AG09319 (cell line): Measurements from ENCODE around the gene UBL4B.

Source experiments
- DNase-seq: peaks from one replicate; pipeline ENCODE4 v3.0.0-alpha.2; 2010; ENCODE audit warnings: low read depth; ENCODE audit errors: extremely low read depth
- TF ChIP-seq, protein P1 (sequence below): IDR thresholded peaks from 2 replicates; pipeline ENCODE4 v1.5.1; 2011; ENCODE audit warnings: low read depth, mild to moderate bottlenecking, inconsistent platforms, low read length, moderate library complexity

Gene UBL4B

DNA sequence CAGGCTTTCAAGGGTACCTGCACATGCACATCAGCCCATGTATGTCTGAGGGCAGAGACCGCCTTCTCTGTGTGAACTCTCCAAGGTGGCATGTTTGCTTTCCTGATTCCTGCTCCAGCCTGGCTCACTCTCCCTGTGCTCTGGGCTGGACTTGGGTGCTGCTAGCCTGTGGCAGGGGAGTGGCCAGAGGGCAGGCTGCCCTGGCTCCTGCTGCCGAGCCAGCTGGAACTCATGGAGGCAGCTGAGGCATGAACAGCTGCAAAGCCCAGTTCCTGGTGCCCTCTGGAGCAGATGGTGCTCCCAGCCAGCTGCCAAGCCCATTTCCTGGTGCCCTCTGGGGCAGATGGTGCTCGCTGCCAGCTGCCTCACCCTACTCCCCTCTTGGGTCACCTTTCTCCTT, 7.6 kb downstream of the UBL4B start:
- TF ChIP-seq, protein P1, sequence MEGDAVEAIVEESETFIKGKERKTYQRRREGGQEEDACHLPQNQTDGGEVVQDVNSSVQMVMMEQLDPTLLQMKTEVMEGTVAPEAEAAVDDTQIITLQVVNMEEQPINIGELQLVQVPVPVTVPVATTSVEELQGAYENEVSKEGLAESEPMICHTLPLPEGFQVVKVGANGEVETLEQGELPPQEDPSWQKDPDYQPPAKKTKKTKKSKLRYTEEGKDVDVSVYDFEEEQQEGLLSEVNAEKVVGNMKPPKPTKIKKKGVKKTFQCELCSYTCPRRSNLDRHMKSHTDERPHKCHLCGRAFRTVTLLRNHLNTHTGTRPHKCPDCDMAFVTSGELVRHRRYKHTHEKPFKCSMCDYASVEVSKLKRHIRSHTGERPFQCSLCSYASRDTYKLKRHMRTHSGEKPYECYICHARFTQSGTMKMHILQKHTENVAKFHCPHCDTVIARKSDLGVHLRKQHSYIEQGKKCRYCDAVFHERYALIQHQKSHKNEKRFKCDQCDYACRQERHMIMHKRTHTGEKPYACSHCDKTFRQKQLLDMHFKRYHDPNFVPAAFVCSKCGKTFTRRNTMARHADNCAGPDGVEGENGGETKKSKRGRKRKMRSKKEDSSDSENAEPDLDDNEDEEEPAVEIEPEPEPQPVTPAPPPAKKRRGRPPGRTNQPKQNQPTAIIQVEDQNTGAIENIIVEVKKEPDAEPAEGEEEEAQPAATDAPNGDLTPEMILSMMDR: no peak
- no peak for DNase-seq

DNA sequence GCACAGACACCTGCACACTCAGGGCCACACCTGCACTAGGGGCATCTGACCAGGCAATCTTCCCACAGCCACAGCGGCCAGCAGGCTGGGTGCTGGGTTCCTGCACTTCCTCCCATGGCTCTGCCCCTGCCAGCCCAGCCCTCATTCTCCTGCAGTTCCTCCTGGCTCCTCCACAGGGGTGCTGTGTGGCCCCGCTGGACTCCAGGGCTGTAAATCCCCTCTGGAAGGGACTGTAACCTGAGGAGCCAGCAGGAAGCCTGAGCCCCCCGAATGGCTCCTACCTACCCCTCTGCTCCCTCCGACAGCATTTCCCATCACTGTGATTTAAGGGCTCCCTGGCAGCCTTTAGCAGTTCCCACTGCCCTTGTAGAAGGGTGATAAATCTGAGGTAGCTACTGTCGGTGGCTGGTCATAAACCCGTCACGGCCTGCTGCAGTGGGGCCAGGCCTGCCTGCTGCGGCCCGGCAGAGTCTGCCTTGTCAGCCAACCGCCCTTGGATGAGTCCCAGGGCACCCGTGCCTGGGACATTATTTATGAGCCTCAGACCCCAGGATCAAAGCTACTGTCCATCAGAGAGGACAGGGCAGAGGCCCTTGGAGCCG, 8.8 kb downstream of the UBL4B start:
- DNase-seq: no peak
- TF ChIP-seq, protein P1: no peak

DNA sequence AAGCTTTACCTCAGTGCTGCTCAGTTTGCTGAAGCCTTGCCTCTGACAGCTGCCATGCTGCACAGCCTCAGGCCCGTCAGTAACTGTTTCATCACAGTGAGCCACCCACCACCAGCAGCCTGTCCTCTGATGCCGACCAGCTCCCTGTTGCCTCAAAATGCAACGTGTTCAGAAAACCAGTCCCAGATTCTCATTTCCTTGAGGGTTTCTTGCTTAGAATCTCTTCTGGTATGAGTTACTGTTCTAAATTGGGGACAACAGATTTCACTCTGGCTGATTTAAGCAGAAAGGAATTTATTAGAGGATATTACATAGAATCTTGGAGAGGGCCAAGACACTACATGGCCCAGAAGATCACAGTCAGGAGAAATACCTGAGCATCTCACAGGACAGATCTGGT, 11.0 kb downstream of the UBL4B start:
- no peak for DNase-seq
- TF ChIP-seq, protein P1: no peak

DNA sequence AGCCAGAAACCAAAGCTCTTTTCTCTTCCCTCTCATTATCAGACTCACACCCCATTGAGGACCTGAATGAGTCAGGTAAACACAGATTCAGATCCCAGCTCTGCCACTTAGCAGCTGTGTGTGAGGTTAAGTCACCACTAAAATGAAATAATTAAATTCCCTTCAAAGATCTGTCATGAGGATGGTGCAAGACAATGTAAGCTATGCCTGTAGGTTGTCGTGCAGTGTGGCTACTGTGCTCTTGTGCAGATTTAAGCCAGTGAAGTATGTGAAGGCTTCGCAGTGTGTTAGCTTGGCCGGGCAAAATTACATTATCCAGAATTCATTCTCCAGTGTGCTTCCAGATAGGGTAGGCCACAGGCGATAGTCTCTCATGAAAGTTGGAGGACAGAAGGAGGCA, 13.6 kb downstream of the UBL4B start:
- DNase-seq: no peak
- TF ChIP-seq, protein P1: no peak

DNA sequence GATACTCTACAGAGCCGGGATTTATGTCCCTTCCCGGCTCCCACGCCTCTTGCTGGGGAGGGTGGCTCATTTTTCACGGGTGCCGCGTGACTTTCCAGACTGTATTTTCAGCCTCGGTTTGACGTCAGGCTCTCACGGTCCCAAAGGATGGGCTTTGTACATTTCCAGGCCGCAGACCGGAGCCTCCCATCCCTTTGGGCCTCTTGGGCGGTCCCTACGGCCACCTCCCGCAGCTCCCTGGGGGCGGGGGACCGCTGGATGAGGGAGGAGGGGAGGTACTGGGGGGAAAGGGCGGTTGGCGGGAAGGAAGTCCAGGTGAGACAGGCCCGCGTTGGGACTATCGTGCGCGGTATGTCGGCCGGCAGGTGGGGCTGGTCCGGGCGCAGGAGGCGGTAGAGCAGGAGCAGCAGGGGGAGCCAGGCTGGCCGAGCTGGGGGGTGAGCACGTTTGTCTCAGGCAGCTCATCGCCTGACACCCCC, 17.9 kb downstream of the UBL4B start:
- TF ChIP-seq, protein P1: no peak; the same call in 1 of the 2 replicates

DNA sequence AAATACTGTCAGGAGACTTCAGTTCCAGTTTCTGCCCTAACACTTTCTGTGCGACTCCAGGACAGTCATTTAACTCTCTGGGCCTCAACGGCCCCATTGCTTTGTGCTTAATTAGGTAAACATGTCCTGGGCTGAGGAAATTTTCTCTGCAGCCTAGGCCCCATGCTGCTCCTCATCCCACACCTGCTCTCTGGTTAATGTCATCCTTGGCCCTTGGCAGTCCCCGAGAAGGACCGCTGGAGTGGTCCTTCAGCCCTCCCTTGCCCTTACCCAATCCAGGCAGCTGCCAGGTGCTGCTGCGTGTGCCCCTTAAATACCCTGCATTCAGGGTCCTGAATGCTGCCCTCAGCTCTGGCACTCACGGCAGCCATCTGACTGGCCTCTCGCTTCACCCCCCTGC, 18.7 kb downstream of the UBL4B start:
- no peak for DNase-seq
- TF ChIP-seq, protein P1: no peak

More for the DNA sequence above, 17.9 kb downstream of the UBL4B start:
- no peak for DNase-seq

DNA sequence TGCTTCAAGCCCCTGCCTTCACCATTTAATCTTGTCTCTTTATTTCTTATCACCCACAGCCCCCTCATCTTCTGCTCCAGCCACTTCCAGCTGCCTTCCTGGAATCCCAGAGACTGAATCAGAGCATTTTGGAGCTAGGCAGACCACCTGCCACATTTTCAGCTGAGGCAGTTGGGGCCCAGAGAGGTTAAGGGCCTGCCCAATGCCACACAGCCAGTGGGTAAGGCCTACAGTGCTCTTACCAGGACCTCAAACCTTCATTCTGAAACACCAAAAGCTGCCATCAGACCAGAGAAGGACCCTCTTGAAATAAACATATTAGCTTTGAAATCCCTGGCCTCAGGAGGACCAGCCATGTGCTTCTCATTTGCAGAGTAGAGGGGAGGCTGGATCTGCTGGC, 20.4 kb downstream of the UBL4B start:
- TF ChIP-seq, protein P1: no peak
- no peak for DNase-seq
